H1 (cell line): ENCODE data around the gene DRAP1.

ENCODE experiments used
- CTCF ChIP-seq, 3 experiments: IDR thresholded peaks; 1 replicate in 2 of 3; 2 replicates in 1 of 3; pipeline versions ENCODE4 v1.5.1 to v1.6.1; 2011; ENCODE audit warnings: low read length in 3 of 3, mild to moderate bottlenecking in 3 of 3, inconsistent platforms in 2 of 3, low read depth in 1 of 3, moderate library complexity in 1 of 3; ENCODE audit not compliant: insufficient read depth in 1 of 3; ENCODE audit errors: control extremely low read depth in 1 of 3
- MAFK ChIP-seq: IDR thresholded peaks from 2 replicates; pipeline ENCODE4 v1.6.1; 2012; ENCODE audit warnings: low read depth, mild to moderate bottlenecking, improper control_type of control experiment, low read length
- SIRT6 ChIP-seq: IDR thresholded peaks from one replicate; pipeline ENCODE4 v1.7.1; 2012; ENCODE audit warnings: low read length, inconsistent platforms

DNA sequence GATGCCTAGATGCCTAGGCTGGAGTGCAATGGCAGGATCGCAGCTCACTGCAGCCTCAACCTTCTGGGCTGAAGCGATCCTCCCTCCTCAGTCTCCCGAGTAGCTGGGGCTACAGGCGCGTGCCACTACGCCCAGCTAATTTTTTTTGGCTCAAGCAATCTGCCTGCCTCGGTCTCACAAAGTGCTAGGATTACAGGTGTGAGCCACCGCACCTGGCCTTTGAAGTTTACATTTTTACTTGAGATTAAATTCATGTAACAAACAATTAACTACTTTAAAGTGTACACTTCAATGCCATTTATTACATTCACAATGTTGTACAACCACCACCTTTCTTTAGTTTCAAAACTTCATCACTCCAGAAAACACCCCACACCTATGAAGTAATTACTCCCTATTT is 15.5 kb upstream of the DRAP1 start:
- TF ChIP-seq SIRT6 (no peak), CTCF (IDR thresholded peaks at IDR 0.05; ENCODE audit: control extremely low read depth in 1 of 3, insufficient read depth in 1 of 3, low read depth in 1 of 3, low read length in 3 of 3) (no peak), MAFK (no peak)
